ENCODE data around the gene LITAFD.

Gene LITAFD

GRCh38 chr16:8847145-8847544 is 35.0 kb upstream of the LITAFD start:
- in situ Hi-C loops (cut with MboI; ENCODE audit: low pct_unique_long_range_greater_than_20kb, low sequenced_read_pairs, unreplicated experiment), result no loop called here
- TF ChIP-seq CTCF (IDR thresholded peaks at IDR 0.05; ENCODE audit: extremely low read depth, insufficient read depth, missing control alignments), result no peak

GRCh38 chr16:8847623-8848022 is 34.5 kb upstream of the LITAFD start:
- no peak for DNase-seq (ENCODE audit: low spot score)
- in situ Hi-C loops (cut with MboI; ENCODE audit: low pct_unique_long_range_greater_than_20kb, low sequenced_read_pairs, unreplicated experiment), result no loop called here
- no peak for TF ChIP-seq CTCF (IDR thresholded peaks at IDR 0.05; ENCODE audit: extremely low read depth, insufficient read depth, missing control alignments)

More at GRCh38 chr16:8847145-8847544, 35.0 kb upstream of the LITAFD start:
- DNase-seq (ENCODE audit: low spot score), result no peak

- no peak for TF ChIP-seq CTCF (IDR thresholded peaks at IDR 0.05; ENCODE audit: extremely low read depth, insufficient read depth, missing control alignments)
- DNase-seq (ENCODE audit: low spot score), result no peak
- in situ Hi-C loops (cut with MboI; ENCODE audit: low pct_unique_long_range_greater_than_20kb, low sequenced_read_pairs, unreplicated experiment), result no loop called here
Observed at GRCh38 chr16:8848231-8848938, 33.8 kb upstream of the LITAFD start.

- in situ Hi-C loops (cut with MboI; ENCODE audit: low pct_unique_long_range_greater_than_20kb, low sequenced_read_pairs, unreplicated experiment), result no loop called here
- DNase-seq (ENCODE audit: low spot score), result no peak
- no peak for TF ChIP-seq CTCF (IDR thresholded peaks at IDR 0.05; ENCODE audit: extremely low read depth, insufficient read depth, missing control alignments)
Observed at GRCh38 chr16:8848939-8849391, 33.2 kb upstream of the LITAFD start.

- in situ Hi-C loops (cut with MboI; ENCODE audit: low pct_unique_long_range_greater_than_20kb, low sequenced_read_pairs, unreplicated experiment), result no loop called here
- DNase-seq (ENCODE audit: low spot score), result no peak
Observed at GRCh38 chr16:8849411-8850011, 32.6 kb upstream of the LITAFD start.

GRCh38 chr16:8850279-8850885 is 31.8 kb upstream of the LITAFD start:
- no peak for TF ChIP-seq CTCF (IDR thresholded peaks at IDR 0.05; ENCODE audit: extremely low read depth, insufficient read depth, missing control alignments)
- DNase-seq (ENCODE audit: low spot score), result peak; percentile 20
- in situ Hi-C loops (cut with MboI; ENCODE audit: low pct_unique_long_range_greater_than_20kb, low sequenced_read_pairs, unreplicated experiment), result no loop called here

More at GRCh38 chr16:8849411-8850011, 32.6 kb upstream of the LITAFD start:
- no peak for TF ChIP-seq CTCF (IDR thresholded peaks at IDR 0.05; ENCODE audit: extremely low read depth, insufficient read depth, missing control alignments)
